Uterus (tissue), 2 donors: ENCODE results near the gene SNRPD3.

ENCODE experiments used
- CTCF ChIP-seq, 4 experiments: fragments of 200-600 bp in 2 of 4; fragments of 450-650 bp in 2 of 4; sonication (generic) in 2 of 4; IDR thresholded peaks; one replicate each; pipeline ENCODE4 v1.5.1; 2016 to 2019; ENCODE audit warnings: antibody characterized with exemption in 4 of 4, mild to moderate bottlenecking in 2 of 4, moderate library complexity in 1 of 4
- POLR2A ChIP-seq, 2 donors: fragments of 450-650 bp; IDR thresholded peaks; one replicate each; pipeline ENCODE4 v1.6.1; 2016; ENCODE audit warnings: antibody characterized with exemption in 2 of 2, mild to moderate bottlenecking in 1 of 2, moderate library complexity in 1 of 2

- TF ChIP-seq CTCF (IDR thresholded peaks at IDR 0.05) = no peak
- no peak for TF ChIP-seq POLR2A (IDR thresholded peaks at IDR 0.05)
Measured at GRCh38 chr22:24571266-24571665, 15.5 kb downstream of the SNRPD3 start.
